ENCODE results near the gene TMEM255A.

Gene TMEM255A

GRCh38 chrX:120306630-120307029, 4.6 kb downstream of the TMEM255A start:
- DNase-seq (ENCODE audit: low read depth): no peak

GRCh38 chrX:120305531-120306141, 5.6 kb downstream of the TMEM255A start:
- no peak for DNase-seq (ENCODE audit: low read depth)

- DNase-seq (ENCODE audit: low read depth): no peak
Observed at GRCh38 chrX:120304256-120304655, 7.0 kb downstream of the TMEM255A start.

- peak; percentile 17 for DNase-seq (ENCODE audit: low read depth)
Observed at GRCh38 chrX:120302434-120302833, 8.8 kb downstream of the TMEM255A start.

- DNase-seq (ENCODE audit: low read depth): no peak
Observed at GRCh38 chrX:120301960-120302359, 9.3 kb downstream of the TMEM255A start.

- no peak for DNase-seq (ENCODE audit: low read depth)
Observed at GRCh38 chrX:120301497-120301896, 9.8 kb downstream of the TMEM255A start.

- no peak for DNase-seq (ENCODE audit: low read depth)
Observed at GRCh38 chrX:120299928-120300327, 11.3 kb downstream of the TMEM255A start.

GRCh38 chrX:120297923-120298322, 13.3 kb downstream of the TMEM255A start:
- DNase-seq (ENCODE audit: low read depth): no peak

GRCh38 chrX:120294651-120295050, 16.6 kb downstream of the TMEM255A start:
- DNase-seq (ENCODE audit: low read depth): no peak

GRCh38 chrX:120293015-120293414, 18.2 kb downstream of the TMEM255A start:
- no peak for DNase-seq (ENCODE audit: low read depth)

GRCh38 chrX:120291211-120291610, 20.1 kb downstream of the TMEM255A start:
- no peak for DNase-seq (ENCODE audit: low read depth)

- no peak for DNase-seq (ENCODE audit: low read depth)
Observed at GRCh38 chrX:120290107-120290506, 21.2 kb downstream of the TMEM255A start.

- DNase-seq (ENCODE audit: low read depth): no peak
Observed at GRCh38 chrX:120287513-120288112, 23.6 kb downstream of the TMEM255A start.

- DNase-seq (ENCODE audit: low read depth): no peak
Observed at GRCh38 chrX:120286733-120287512, 24.3 kb downstream of the TMEM255A start.

- DNase-seq (ENCODE audit: low read depth): no peak
Observed at GRCh38 chrX:120282697-120283096, 28.6 kb downstream of the TMEM255A start.

- no peak for DNase-seq (ENCODE audit: low read depth)
Observed at GRCh38 chrX:120281761-120282160, 29.5 kb downstream of the TMEM255A start.

GRCh38 chrX:120281021-120281624, 30.1 kb downstream of the TMEM255A start:
- DNase-seq (ENCODE audit: low read depth): no peak

- no peak for DNase-seq (ENCODE audit: low read depth)
Observed at GRCh38 chrX:120274958-120275357, 36.3 kb downstream of the TMEM255A start.

- no peak for DNase-seq (ENCODE audit: low read depth)
Observed at GRCh38 chrX:120274145-120274544, 37.1 kb downstream of the TMEM255A start.

- no peak for DNase-seq (ENCODE audit: low read depth)
Observed at GRCh38 chrX:120271218-120271617, 40.0 kb downstream of the TMEM255A start.

GRCh38 chrX:120270567-120270966, 40.7 kb downstream of the TMEM255A start:
- DNase-seq (ENCODE audit: low read depth): no peak

- DNase-seq (ENCODE audit: low read depth): no peak
Observed at GRCh38 chrX:120269373-120270035, 41.8 kb downstream of the TMEM255A start.
